ENCODE results near the gene CCM2. TPM values are rescaled to one million over a fixed set of nuclear protein-coding genes. Genes with fewer than 3 reads are reported as not detected.
A peak's percentile ranks its signal among the peaks of the same experiment; 100 is the strongest.

The CCM2 gene
- total and polyA plus RNA-seq, 9 donors, result 16.2 to 34.6 (median 23.1) TPM

- intact Hi-C loops (cut with DNase I), result loop anchor here in 1 of 4 donors (10.0 kb wide), 1 partner anchor 98 kb away; the partner anchor contains the start of gene CCM2
- 86 to 91% (median 87%) methylated on average over 14 of the region's 14 CpGs for WGBS, 3 donors
- TF ChIP-seq, protein P1, sequence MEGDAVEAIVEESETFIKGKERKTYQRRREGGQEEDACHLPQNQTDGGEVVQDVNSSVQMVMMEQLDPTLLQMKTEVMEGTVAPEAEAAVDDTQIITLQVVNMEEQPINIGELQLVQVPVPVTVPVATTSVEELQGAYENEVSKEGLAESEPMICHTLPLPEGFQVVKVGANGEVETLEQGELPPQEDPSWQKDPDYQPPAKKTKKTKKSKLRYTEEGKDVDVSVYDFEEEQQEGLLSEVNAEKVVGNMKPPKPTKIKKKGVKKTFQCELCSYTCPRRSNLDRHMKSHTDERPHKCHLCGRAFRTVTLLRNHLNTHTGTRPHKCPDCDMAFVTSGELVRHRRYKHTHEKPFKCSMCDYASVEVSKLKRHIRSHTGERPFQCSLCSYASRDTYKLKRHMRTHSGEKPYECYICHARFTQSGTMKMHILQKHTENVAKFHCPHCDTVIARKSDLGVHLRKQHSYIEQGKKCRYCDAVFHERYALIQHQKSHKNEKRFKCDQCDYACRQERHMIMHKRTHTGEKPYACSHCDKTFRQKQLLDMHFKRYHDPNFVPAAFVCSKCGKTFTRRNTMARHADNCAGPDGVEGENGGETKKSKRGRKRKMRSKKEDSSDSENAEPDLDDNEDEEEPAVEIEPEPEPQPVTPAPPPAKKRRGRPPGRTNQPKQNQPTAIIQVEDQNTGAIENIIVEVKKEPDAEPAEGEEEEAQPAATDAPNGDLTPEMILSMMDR (IDR thresholded peaks at IDR 0.05), result no peak
- TF ChIP-seq EP300 (IDR thresholded peaks at IDR 0.05) (no peak), POLR2A (IDR thresholded peaks at IDR 0.05) (no peak)
- Histone ChIP-seq H3K9me3 (no peaks in the 10 kb centered on the region), H3K27me3 (no peaks in the 10 kb centered on the region), H3K27ac (no peak overlapping the region), H3K4me3 (no peak overlapping the region), H3K36me3 (no peaks in the 10 kb centered on the region), H3K4me1 (ENCODE audit: insufficient read depth) (no peaks in the 10 kb centered on the region)
- peak in 1 of 5 donors; percentile 9 for DNase-seq
Measured at GRCh38 chr7:45102785-45103712, 103.0 kb downstream of the CCM2 start.

- 90 to 92% (median 91%) methylated on average over 17 of the region's 17 CpGs for WGBS, 3 donors
- DNase-seq, result peak in 1 of 5 donors; percentile 8
- Histone ChIP-seq H3K36me3 (no peaks in the 10 kb centered on the region), H3K9me3 (no peaks in the 10 kb centered on the region), H3K4me3 (no peak overlapping the region), H3K27me3 (no peaks in the 10 kb centered on the region), H3K27ac (no peak overlapping the region), H3K4me1 (ENCODE audit: insufficient read depth) (peaks cover 2% of the 10 kb centered on the region)
- intact Hi-C loops (cut with DNase I), result loop anchor here in 1 of 4 donors (10.0 kb wide), 1 partner anchor 99 kb away; the partner anchor contains the start of gene CCM2
- no peak for TF ChIP-seq EP300 (IDR thresholded peaks at IDR 0.05)
- TF ChIP-seq, protein P1 (IDR thresholded peaks at IDR 0.05), result no peak
- no peak for TF ChIP-seq POLR2A (IDR thresholded peaks at IDR 0.05)
Measured at GRCh38 chr7:45103958-45104843, 104.2 kb downstream of the CCM2 start.

GRCh38 chr7:45104844-45105587 lies 105.0 kb downstream of the CCM2 start:
- WGBS, 3 donors, result 89 to 93% (median 92%) methylated on average over 12 of the region's 12 CpGs
- no peaks in the 10 kb centered on the region for H3K27me3 ChIP-seq
- H3K4me1 ChIP-seq (ENCODE audit: insufficient read depth), result peaks cover 2% of the 10 kb centered on the region
- intact Hi-C loops (cut with DNase I), result loop anchor here in 1 of 4 donors (10.0 kb wide), 1 partner anchor 100 kb away; the partner anchor contains the start of gene CCM2
- H3K36me3 ChIP-seq, result no peaks in the 10 kb centered on the region
- TF ChIP-seq POLR2A (IDR thresholded peaks at IDR 0.05), result no peak
- no peaks in the 10 kb centered on the region for H3K9me3 ChIP-seq
- DNase-seq, result no peak
- no peak overlapping the region for H3K4me3 ChIP-seq
- H3K27ac ChIP-seq, result no peak overlapping the region

- peaks cover 4% of the 10 kb centered on the region for H3K4me1 ChIP-seq (ENCODE audit: insufficient read depth)
- H3K27ac ChIP-seq, result no peak overlapping the region
- 91 to 93% (median 93%) methylated on average over 8 of the region's 8 CpGs for WGBS, 3 donors
- intact Hi-C loops (cut with DNase I), result loop anchor here in 1 of 4 donors (10.0 kb wide), 1 partner anchor 101 kb away; the partner anchor contains the start of gene CCM2
- H3K4me3 ChIP-seq, result no peak overlapping the region
- H3K9me3 ChIP-seq, result no peaks in the 10 kb centered on the region
- H3K36me3 ChIP-seq, result no peaks in the 10 kb centered on the region
- no peak for DNase-seq
- no peaks in the 10 kb centered on the region for H3K27me3 ChIP-seq
- TF ChIP-seq POLR2A (IDR thresholded peaks at IDR 0.05) (no peak), EP300 (IDR thresholded peaks at IDR 0.05) (no peak)
- TF ChIP-seq, protein P1 (IDR thresholded peaks at IDR 0.05), result no peak
Measured at GRCh38 chr7:45105588-45106188, 105.7 kb downstream of the CCM2 start.

All from ovary (tissue), 9 donors.